ENCODE data around the gene ABCB6.
"Not testable (repeated sequence)": the region's sequence is repeated elsewhere in the genome, so short reads cannot be mapped to it uniquely, and the experiment has no call there.

The ABCB6 gene

DNA sequence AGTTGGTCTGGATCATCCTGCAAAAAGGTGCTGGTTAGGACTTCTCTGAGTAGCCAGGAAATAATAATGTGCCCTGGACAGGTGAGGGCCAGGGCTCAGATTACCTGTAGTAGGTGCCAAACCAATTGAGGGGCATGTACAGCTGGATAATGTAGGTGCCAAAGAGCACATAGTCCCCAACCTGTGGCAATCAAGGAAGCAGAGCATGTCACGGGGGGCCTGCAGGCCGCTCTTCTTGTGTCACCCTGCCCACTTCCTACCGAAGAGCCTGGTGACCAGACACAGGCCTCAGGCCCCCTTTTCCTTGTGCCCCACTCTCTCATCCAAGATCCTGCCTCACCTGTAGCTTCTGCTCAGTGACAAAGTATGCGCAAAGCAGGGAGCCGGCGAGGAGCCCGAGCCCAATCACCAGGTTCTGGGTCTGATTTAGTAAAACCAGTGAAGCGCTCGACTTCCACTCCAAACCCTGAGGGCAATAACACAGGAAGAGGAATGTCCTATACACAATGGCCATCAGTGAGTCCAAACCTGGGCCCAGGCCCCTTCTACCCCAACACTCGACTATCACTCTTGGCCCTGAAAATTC, 5.2 kb downstream of the ABCB6 start:
- no peak for DNase-seq (ENCODE audit: low read depth)

DNA sequence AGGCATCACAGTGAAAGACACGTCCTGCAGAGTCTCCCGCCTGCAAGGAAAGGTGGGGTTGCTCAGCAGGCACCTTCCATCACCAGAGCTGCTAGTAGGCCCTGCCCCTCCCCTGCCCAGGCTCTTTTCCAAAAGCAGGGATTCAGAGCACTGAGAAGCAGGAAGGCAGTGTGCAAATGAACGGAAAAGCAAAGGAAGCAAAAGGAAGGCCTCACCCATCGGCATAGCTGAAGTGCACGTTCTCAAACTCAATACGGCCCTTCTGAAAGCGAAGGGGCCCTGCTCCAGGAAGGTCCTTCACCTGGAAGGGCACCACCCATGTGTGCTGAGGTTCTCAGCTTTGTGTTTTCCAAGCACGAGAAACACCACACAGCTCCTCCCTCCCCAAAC, 5.7 kb downstream of the ABCB6 start:
- no peak for DNase-seq (ENCODE audit: low read depth)

DNA sequence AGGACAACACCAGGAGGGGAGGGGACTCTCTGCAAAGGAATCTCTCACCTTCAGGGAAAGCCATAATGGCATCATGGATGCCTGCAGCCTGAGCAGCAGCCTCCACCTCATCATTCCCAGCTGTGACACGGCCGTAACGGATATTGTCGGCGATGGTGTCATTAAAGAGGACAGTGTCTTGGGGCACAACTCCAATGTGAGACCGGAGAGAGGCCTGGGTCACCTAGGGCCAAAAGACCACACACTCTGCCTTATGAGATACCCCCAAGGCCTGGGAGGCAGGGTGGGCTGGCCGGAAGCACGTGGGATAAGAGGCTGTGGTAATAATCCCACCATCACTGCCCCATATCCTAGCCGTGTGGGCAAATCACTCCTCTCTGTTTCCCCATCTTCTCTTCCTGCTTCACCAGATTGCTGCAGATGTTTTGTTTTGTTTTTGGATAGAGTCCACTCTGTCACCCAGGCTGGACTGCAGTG, 7.8 kb downstream of the ABCB6 start:
- no peak for DNase-seq (ENCODE audit: low read depth)

DNA sequence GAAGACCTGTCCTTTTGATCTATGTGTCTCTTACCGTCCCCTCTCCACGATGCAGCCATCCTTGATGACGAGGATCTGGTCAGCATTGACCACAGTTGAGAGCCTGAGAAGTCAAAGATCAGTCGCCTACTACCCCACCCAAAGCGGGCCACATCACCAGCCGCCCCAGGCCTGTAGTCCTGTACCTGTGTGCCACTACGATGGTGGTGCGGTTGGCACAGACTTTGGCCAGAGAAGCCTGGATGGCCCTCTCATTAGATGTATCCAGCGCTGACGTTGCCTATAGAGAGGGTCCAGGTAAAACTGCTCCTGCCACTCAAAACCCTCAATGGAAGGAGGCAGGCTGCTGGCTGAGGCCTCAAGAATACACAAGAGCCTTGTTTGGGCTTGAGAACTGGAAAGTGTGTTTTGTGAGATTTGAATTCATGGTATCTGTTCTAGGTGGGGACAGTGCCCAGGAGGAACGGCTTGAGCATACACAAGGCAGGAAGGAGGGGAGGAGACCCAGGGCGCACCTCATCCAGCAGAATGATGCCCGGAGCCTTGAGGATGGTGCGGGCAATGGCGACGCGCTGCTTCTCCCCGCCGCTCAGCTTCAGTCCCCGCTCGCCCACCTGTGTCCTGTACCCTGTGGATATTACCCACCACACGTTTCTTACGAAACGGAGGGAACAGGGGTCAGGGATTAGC, 8.4 kb downstream of the ABCB6 start:
- DNase-seq (ENCODE audit: low read depth): no peak

DNA sequence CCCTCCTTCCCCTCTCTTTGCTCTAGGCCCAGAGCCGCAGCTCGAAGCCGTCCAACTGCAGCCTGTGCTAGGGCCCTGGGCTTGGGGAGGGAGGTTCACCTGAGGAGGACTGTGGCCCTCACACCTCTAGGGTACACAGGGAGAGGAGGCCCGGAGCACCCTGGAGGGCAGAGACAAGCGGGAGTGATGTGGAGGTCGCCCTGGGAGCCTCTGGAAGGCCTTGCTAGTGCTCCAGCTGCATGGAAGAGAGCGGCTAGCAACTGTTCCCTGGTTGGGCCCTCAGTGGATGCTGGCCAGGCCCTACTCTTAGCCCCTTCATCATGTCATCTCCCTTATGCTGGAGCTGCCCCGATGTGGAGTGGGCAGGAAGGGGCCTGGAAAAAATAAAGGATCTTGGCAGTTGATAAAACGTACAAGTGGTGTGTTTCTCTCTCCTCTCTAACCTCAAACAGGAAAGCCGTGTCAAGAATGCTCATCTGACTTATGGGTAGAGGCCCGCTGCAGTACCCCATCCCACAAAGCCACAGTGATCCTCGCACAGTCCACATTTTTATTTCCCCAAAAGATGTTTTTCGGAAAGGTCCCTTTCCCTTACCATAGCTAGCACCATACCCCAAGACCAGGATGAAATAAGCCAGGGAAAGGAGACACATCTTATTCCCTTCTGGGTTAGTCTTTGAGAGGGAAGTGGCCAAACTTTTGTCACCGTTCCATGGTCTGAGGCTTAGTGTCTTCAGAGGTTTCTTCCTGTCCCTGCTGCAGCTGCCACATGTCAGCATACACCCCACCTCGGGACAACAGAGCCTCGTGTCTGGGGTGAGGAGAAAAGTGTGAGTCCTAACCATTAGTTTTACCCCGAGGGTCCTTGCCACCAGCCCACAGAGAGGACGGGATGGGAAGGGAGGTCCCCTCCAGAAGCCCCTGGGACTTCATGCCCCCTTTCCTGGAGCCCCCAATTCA, 9.2 kb downstream of the ABCB6 start:
- DNase-seq (ENCODE audit: low read depth): no peak

DNA sequence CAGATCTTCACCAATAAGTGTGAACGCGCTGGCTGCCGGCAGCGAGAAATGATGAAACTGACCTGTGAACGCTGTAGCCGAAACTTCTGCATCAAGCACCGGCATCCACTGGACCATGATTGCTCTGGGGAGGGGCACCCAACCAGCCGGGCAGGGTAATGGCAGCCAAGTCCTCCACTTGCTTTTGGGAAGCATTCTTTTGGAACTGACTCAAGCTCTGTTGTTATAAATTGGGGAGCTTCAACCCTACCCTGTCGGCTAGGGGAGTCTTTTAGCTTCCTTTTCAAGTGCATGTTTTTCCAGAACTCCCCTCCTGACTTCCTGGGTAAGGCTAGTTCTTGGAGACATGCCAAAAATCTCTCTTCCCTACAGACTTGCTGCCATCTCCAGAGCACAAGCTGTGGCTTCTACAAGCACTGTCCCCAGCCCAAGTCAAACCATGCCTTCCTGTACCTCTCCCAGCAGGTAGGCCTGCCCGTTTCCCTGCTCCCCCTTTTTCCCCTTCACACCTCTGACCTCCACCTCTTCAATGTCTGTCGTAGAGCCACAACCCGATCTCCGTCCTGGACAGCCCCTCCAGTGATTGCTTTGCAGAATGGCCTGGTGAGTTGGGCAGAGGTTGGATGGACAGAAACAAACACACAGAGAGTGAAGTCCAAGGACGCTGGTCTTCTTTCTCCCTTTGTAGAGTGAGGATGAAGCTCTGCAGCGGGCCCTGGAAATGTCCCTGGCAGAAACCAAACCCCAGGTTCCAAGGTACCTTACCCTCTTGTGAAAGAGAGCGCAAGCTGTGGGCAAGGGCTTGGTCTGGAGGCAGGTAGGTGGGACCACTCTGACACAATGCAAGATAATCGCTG, 10.6 kb downstream of the ABCB6 start:
- DNase-seq (ENCODE audit: low read depth): peak; percentile 66

DNA sequence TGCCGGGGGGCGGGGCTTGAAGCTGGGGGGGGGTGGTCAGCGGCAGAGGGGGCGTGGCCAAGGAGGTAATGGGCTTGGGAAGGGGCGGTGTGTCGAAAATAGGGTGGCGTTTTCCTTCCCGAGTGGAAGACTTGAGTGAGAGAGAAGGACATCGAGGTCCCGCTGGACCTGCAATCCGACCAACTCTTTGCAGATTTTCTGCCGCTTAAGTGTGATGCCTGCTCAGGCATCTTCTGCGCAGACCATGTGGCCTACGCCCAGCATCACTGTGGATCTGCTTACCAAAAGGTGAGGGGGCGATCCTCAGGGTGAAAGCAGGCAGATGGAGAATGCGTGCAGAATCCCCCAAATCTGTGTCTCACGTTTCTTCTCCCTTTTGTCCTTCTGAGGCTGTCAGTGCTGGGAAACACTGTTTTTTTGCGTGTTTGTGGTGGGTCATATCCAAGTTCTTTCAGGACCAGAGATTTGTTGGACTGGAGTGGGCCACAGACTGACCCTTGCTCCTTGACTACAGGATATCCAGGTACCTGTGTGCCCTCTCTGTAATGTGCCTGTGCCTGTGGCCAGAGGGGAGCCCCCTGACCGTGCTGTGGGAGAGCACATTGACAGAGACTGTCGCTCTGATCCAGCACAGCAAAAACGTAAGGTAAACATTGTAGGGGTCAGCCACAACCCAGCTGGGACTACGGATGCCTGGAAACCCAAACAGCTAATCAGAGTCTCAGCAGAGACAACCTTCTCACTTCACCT, 11.4 kb downstream of the ABCB6 start:
- DNase-seq (ENCODE audit: low read depth): no peak

DNA sequence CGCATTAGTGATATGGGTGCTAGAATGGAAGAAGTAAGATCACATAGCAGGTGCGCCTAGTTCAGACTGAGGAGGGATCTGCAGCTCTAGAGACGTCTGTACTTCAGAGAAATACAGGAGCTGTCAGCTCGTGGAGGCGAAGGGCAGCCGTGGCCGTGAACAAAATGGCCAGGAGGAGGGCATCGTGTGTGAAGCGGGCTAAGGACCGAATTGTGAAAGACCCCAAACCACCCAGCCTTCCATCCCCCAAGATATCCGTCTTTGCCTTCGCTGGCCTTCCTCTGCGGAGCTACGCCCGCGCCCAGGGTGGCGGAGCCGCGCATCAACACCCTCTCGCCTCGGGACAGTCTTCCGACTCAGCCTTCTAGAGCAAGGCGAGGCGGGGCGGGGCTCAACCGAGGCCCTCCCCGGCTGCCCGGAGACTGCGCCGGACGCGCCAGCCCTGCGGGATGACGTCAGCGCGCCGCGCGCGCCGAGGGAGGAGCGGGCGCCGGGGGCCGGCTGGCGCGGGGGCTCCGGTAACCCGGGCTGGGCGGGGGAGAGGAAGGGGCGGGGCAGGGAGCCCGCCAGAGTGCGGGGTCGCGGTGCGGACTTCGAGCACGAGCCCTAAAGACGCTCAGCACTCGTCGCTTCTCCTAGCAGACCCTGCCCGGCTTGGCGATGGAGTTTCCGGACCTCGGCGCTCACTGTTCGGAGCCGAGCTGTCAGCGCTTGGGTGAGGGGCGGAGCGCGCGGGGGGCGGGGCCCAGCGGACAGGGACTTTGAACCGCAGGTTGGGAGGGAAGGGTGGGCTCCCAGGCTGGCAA, 12.2 kb downstream of the ABCB6 start, which contains the start of gene ZFAND2B:
TSS of gene ZFAND2B (plus strand) at position 455 of the 806 bp plus-strand sequence. CDS start at position 661, 206 bp downstream.
- peak; percentile 93 for DNase-seq (ENCODE audit: low read depth)

DNA sequence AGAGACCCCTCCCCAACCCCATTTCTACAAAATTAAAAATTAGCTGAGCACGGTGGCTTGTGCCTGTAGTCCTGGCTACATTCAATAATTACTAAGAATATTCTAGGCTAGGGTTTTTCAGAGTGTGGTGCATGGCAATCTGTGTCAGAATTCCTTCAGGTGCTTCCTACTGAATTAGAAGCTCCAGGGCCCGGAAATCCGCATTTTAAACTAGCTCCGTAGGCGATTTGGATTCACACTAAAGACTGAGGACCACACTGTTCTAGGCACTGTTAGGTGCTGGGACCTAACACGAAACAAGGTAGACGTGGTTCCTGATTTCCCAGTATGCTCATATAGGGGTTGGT, 12.8 kb downstream of the ABCB6 start:
- no peak for DNase-seq (ENCODE audit: low read depth)

DNA sequence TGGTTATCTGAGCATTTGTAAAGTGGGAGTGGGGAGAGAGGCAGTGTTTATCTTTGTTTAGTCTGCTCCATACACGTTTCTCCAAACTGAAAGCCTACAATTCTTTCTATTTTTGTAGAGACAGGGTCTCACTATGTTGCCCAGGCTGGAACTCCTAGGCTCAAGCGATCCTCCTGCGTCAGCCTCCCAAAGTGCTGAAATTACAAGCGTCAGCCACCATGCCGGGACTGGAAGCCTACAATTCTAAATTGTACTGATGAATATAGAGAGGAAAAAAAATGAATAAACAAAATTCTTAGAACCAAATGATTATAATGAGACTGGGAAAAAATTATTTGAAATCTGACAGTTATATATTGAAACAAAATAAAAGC, 13.6 kb downstream of the ABCB6 start:
- DNase-seq (ENCODE audit: low read depth): no peak

DNA sequence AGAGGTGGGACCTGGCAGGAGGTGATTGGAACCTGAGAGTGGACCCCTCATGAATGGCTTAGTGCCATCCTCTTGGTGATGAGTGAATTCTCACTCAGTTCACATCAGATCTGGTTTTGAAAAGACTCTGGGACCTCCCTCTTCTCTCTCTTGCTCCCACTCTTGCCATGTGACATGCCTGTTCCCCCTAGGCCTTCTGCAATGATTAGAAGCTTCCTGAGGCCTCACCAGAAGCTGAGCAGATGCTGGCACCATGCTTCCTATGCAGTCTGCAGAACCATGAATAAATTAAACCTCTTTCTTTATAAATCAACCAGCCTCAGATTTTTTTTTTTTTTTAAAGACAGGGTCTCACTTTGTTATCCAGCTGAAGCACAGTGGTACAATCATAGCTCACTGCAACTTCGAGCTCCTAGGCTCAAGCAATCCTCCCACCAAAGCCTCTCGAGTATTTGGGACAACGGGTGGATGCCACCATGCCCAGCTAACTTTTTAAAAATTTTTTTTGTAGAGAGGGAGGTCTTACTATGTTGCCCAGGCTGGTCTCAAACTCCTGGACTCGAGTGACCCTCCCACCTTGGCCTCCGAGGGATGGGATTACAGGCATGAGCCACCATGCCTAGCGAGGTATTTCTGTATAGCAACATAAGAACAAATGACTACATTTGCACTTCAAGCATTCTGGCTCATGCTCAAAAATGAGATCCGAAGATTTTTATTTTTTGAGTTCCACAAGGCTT, 14.2 kb downstream of the ABCB6 start:
- no peak for DNase-seq (ENCODE audit: low read depth)

DNA sequence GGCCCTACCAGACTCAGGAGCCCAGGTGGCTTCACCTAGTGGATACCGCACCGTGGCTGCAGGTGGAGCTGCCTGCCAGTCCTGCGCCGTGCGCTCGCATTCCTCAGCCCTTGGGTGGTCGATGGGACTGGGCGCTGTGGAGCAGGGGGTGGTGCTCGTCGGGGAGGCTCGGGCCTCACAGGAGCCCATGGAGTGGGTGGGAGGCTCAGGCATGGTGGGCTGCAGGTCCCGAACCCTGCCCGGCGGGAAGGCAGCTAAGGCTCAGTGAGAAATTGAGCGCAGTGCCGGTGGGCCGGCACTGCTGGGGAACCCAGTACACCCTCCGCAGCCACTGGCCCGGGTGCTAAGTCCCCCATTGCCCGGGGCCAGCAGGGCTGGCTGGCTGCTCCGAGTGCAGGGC, 17.4 kb downstream of the ABCB6 start:
- not testable (repeated sequence) for DNase-seq (ENCODE audit: low read depth)

DNA sequence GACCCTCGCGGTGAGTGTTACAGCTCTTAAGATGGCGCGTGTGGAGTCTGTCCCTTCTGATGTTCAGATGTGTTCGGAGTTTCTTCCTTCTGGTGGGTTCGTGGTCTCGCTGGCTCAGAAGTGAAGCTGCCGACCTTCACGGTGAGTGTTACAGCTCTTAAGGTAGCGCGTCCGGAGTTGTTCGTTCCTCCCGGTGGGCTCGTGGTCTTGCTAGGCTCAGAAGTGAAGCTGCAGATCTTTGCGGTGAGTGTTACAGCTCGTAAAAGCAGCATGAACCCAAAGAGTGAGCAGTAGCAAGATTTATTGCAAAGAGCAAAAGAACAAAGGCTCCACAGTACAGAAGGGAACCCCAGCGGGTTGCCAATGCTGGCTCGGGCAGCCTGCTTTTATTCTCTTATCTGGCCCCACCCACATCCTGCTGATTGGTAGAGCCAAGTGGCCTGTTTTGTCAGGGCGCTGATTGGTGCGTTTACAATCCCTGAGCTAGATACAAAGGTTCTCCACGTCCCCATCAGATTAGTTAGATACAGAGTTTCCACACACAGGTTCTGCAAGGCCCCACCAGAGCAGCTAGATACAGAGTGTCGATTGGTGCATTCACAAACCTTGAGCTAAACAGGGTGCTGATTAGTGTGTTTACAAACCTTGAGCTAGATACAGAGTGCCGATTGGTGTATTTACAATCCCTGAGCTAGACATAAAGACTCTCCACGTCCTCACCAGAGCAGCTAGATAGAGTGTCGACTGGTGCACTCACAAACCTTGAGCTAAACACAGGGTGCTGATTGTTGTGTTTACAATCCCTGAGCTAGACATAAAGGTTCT, 18.0 kb downstream of the ABCB6 start:
- not testable (repeated sequence) for DNase-seq (ENCODE audit: low read depth)

DNA sequence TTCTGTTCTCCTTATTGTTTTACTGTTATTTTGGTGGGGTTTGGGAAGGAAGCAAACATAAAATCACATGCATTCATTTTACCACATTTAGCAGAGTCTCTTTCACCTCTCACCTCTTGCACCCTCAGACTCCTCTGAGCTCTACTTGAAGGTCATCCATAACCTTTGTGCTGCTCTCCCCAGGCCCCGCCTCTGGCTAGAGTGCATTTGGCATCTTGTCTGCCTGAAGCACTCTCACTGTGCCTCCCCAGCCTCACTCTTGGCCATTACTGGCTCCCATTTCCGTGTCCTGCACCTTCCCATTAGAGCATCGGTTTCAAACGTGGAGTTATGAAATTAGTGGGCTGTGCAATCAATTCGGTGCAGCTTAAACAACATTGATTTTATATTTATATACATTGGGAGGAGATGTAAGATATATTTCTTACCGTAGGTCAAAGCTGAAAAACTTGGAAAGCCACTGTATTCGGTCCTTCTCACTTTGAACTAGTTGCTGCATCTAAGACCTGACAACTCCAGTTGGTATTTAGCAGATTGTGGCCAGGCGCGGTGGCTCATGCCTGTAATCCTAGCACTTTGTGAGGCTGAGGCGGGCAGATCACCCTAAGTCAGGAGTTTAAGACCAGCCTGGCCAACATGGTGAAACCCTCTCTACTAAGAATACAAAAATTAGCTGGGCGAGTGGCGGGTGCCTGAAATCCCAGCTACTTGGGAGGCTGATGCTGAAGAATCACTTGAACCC, 19.1 kb downstream of the ABCB6 start:
- DNase-seq (ENCODE audit: low read depth): no peak

DNA sequence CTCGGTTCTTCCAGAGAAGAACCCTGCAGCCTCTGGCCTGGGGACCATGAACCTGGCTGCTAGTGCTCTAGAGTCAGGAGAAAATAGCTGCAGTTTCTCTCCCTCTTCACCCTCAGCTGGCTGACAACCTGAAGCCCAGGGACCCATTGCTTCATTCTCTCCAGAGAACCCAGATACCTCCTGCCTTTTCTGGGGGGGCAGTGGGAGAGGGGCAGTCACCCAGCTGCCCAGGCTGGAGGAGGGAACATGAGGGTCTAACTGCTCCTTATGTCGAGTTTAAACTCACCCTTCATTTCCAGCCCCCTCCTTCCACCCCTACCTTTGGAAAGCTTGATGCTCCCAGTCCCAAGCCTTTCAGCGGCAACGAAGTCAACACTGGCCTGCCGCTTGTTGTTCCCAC, 19.8 kb downstream of the ABCB6 start:
- DNase-seq (ENCODE audit: low read depth): no peak

DNA sequence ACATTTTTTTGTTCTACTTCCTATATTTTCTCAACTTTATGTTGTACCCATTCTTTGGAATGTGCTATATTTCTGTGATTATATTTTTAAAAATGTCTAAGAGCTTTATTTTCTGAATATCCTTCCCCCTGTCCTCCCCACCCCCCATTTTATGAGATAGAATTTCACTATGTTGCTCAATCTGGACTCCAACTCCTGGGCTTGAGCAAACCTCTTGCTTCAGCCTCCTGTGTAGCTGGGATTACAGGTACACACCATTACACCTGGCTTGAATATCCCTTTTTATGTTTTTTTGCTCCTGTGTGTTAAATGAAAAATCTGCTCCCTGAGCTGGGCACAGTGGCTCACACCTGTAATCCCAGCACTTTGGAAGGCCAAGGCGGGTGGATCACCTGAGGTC, 21.4 kb downstream of the ABCB6 start:
- DNase-seq (ENCODE audit: low read depth): no peak

DNA sequence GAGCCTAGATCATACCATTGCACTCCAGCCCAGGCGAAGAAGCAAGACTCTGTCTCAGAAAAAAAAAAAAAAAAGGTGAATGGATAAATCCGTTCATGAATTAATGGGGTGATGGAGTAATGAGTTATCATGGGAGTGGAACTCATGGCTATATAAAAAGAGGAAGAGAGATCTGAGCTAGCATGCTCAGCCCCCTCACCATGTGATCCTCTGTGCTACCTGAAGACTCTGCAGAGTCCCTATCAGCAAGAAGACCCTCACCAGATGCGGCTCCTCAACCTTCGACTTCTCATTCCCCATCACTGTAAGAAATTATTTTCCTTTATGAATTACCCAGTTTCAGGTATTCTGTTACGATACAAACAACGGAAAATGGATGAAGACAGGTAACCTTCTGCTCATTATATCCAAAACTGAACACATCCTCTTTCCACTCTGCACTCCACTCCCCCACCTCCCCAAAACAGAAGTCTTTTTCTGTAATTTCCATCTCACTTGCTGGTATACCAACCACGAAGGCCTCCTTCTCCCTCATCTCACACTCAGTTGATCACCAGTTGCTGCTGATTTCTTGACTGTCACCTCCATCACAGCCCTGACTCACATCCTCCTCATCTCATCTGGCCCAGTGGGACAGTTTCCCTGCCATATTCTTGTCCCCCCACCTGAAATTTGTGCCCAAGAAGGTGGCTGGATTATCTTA, 31.9 kb downstream of the ABCB6 start:
- no peak for DNase-seq (ENCODE audit: low read depth)

Data from EH (cell line).